ENCODE results near the gene ITPKC.

The ITPKC gene

DNA sequence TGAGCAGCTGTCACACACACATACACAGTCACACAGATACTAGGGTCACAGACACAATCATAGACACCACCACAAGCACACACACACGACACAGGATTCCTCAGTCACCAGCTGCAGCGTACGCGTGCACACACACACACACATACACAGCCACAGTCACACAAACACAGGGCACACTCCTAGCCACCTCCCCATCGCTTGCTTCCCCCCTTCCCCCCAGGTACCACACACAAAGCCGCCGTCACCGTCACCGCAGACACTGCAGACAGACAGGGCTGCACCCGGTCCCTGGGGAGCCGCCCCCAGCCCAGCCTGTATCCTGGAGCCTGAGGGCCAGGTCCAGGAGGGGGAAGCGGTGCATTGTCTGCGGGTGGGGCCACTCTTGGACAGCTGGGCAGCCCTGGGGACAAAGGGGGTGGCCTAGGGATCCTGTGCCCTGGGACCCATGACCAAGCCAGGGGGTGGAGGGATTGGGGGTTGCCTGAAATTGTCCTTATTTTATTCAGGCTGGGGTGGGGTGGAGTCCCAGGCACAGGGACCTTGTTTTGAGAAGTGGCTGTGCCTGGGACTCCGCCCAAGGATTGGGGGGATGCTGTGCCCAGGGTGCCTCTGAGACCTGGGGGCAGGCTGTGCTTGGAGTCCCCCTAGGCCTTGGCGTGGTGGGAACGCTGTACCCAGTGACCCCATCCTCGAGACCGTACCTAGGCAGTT lies 27.4 kb upstream of the ITPKC start:
- in situ Hi-C loops (cut with MboI; ENCODE audit: low sequenced_read_pairs) = no loop called here

DNA sequence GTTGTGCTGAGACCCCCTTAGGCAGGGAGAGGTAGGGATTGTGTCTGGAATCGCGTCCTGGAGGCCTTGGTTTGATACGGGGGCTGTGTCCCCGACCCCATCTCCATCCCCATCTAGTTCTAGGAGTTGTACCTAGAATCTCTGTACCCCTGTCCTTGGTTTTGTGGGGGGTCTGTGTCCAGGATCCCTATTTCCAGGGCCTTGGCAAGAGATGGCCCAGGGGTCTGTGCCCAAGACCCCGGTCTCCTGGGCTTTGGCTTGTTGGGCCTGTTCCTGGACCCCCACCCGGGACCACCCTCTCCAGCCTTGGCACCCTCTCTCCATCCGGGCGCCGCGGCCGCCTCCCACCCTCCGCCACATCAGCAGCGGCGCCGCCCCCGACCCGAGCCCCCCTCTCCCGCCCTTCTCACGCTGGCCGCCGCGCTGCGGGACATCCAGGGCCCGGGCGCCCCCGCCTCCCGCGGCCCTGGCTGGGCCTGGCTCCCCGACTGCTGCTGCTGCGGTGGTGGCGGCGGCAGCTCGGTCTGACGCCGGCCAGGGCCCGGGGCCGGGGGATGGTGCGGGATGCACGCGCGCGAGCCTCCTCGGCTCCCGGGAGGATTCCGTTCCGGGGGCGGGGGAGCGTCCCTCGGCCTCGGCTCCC lies 26.7 kb upstream of the ITPKC start, which contains the start of gene NUMBL:
Gene NUMBL, minus strand, starts transcription at position 602 of the 643 bp plus-strand sequence. Its CDS starts 168 bp downstream, at position 434.
- in situ Hi-C loops (cut with MboI; ENCODE audit: low sequenced_read_pairs) = no loop called here

GRCh38 chr19:40690693-40691420 lies 26.1 kb upstream of the ITPKC start:
- in situ Hi-C loops (cut with MboI; ENCODE audit: low sequenced_read_pairs) = no loop called here

GRCh38 chr19:40691421-40692211 lies 25.3 kb upstream of the ITPKC start:
- in situ Hi-C loops (cut with MboI; ENCODE audit: low sequenced_read_pairs) = no loop called here

GRCh38 chr19:40692212-40692551 lies 24.7 kb upstream of the ITPKC start:
- in situ Hi-C loops (cut with MboI; ENCODE audit: low sequenced_read_pairs) = no loop called here

DNA sequence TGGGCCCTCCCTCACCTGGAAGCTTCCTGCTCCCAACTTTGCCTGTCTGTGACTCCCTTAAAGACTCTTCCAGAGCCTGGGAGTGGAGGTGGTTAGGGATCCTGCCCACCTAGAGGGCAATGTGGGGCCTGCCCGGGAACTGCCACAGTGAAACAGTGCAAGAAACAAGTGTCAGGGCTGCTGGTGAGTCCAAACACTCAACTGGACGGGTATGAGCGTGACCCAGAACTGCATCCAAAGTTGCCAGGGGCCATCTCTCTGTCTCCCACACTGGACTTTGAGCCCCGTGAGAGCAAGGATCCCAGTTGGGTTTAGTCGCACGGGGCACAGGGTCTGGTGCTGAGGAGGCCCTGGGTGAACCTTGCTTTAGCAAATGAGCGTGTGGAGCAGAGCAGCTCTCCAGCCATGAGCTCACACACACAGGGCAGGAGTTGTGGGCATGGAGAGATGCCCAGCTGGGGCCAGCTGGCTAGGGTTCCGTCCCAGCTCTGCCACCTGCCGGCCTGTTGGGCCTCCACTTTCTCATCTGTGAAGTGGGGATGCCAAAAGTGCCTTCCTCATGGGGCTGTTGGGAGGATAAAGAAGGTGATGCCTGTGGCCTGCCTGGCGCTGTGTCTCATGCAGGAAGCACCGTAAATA lies 23.6 kb upstream of the ITPKC start:
- in situ Hi-C loops (cut with MboI; ENCODE audit: low sequenced_read_pairs) = no loop called here

DNA sequence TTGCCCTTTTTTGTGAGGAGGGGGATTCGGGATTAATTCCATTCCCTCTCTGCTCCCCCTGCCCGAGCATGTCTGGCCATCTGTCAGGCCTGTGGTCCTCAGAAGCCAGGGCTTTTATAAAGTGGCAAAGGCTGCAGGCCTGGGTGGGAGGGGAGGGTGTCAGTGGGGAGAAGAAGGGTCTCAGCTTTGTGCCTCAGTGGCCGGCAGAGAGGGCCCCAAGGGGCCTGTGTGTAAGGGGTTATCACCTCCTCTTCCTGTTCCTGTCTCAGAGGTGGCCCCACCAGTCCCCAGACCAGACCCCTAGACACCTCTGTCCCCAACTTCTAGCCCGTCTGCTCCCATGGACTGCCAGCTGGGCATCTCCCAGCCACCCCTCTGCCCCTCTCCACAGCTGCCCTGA lies 23.0 kb upstream of the ITPKC start:
- in situ Hi-C loops (cut with MboI; ENCODE audit: low sequenced_read_pairs) = no loop called here

DNA sequence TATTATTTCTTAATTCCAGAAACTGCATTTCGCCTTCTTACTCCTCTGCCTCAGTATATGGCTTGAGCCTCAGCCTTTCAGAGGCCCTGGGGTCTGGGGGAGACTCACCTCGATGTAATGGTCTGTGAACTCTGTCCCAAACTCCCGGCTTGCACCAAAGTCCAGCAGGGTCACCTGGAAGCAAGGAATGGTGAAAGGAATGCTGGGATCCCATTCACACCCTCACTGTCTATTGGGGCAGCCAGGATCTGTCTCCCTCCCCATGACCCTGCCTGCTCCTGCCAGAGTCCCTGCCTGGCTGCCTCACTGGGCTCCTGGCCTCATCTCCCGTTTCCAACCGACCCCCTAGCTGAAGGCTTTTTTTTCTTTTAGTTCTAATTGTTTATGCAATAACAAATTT lies 21.0 kb upstream of the ITPKC start:
- in situ Hi-C loops (cut with MboI; ENCODE audit: low sequenced_read_pairs) = no loop called here

DNA sequence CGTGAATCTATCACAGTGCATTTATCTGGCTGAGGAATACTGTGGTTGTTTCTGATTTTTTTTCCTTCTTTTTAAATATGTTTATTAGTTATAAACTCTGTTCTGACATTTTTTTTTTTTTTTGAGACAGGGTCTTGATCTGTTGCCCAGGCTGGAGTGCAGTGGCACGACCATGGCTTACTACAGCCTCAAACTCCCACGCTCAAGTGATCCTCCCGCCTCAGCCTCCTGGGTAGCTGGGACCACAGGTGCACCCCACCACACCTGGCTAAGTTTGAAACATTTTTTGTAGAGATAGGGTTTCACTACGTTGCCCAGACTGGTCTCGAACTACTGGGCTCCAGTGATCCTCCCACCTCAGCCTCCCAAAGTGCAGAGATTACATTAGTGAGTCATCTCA lies 19.9 kb upstream of the ITPKC start:
- in situ Hi-C loops (cut with MboI; ENCODE audit: low sequenced_read_pairs) = no loop called here

GRCh38 chr19:40700083-40700482 lies 16.8 kb upstream of the ITPKC start:
- in situ Hi-C loops (cut with MboI; ENCODE audit: low sequenced_read_pairs) = no loop called here

DNA sequence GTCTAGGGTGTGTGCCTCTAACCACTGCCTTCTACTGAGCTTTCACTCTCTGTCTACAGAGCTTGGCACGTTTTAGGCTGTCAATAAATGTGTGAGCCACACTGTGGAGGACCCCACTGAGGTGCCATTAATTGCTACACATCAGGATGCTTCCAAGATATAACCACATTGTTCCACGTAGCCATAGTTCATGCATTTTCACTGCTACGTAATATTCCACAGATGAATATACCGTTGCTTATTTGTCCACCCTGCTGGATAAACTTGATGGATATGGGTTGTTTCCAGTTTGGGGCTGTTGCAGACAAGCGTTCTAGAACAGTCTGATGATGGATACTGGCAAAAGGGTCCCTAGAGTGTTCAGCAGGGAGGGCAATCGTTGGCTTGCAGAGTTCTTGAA lies 15.2 kb upstream of the ITPKC start:
- in situ Hi-C loops (cut with MboI; ENCODE audit: low sequenced_read_pairs) = no loop called here

DNA sequence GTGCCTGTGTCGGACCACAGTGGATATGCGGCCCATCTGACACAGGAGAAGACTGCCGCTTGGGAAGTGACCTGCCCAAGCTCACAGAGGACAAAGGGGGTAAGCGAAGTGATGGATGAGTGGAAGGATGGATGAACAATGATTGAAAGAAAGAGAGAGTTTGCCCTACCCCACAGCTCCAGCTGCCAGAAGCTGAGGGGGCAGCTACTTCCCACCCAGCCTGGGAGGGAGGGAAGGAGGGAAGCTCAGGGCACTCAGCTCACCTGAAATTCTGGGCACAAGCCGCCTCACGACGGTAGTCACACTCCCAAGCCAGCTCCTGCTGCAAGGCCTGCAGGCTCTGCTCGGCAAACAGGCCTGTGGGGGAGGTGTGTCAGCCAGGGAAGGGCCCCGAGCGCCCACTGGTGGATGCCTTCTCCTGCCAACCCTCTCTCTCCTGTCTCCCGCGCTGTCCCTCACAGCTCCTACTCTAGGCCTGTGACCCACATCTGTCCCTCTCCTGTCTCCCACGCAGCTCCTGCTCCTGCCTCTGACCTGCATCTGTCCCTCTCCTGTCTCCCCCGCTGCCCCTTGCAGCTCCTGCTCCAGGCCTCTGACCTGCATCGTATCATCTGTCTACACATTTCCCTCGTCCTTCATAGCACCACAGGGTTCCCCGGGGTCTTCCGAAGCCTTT lies 14.4 kb upstream of the ITPKC start:
- in situ Hi-C loops (cut with MboI; ENCODE audit: low sequenced_read_pairs) = no loop called here

GRCh38 chr19:40703029-40703755 lies 13.7 kb upstream of the ITPKC start:
- in situ Hi-C loops (cut with MboI; ENCODE audit: low sequenced_read_pairs) = no loop called here

GRCh38 chr19:40704491-40705361 lies 12.2 kb upstream of the ITPKC start:
- in situ Hi-C loops (cut with MboI; ENCODE audit: low sequenced_read_pairs) = no loop called here

DNA sequence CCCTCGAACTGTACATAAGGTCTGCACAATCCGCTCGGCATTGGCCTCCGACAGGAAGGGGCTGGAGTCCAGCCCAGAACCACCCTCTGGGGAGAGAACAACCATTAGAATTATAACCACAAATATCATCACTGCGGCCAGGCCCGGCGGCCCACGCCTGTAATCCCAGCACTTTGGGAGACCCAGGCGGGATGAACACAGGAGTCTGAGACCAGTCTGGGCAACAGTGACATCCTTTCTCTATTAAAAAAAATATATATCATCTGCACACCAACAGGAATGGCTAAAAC lies 11.6 kb upstream of the ITPKC start:
- in situ Hi-C loops (cut with MboI; ENCODE audit: low sequenced_read_pairs) = no loop called here

- in situ Hi-C loops (cut with MboI; ENCODE audit: low sequenced_read_pairs) = no loop called here
Observed at GRCh38 chr19:40705950-40706619, 10.8 kb upstream of the ITPKC start.

GRCh38 chr19:40707615-40708014 lies 9.3 kb upstream of the ITPKC start:
- in situ Hi-C loops (cut with MboI; ENCODE audit: low sequenced_read_pairs) = no loop called here

- in situ Hi-C loops (cut with MboI; ENCODE audit: low sequenced_read_pairs) = no loop called here
Observed at GRCh38 chr19:40709817-40710216, 7.1 kb upstream of the ITPKC start.
